GM23338 (cell line): ENCODE results near the gene ABCC9. TPM values are rescaled to one million over a fixed set of nuclear protein-coding genes. Genes with fewer than 3 reads are reported as not detected.

Source experiments
- ATAC-seq: fragments of 200-7000 bp; cut with Tn5 transposase; 3 replicates; pipeline ENCODE4 v1.9.1; 2020
- DNase-seq: peaks from one replicate; pipeline ENCODE4 v3.0.0-alpha.2; 2015; ENCODE audit warnings: low spot score
- H2AFZ ChIP-seq: fragments of 200-600 bp; sonication (generic); 2 replicates; pipeline ENCODE4 v1.8.0; 2016; ENCODE audit warnings: antibody characterized with exemption, mild to moderate bottlenecking, moderate library complexity
- H3F3A ChIP-seq: fragments of 200-600 bp; sonication (generic); replicated peaks from 2 replicates; pipeline ENCODE4 v1.8.0; 2017; ENCODE audit warnings: antibody characterized with exemption, mixed run types, low read depth
- H3K27ac ChIP-seq: fragments of 200-600 bp; sonication (generic); 2 replicates; pipeline ENCODE4 v1.6.1; 2016; ENCODE audit warnings: low read depth
- H3K27me3 ChIP-seq: fragments of 200-600 bp; sonication (generic); 2 replicates; pipeline ENCODE4 v1.8.0; 2016; ENCODE audit warnings: mild to moderate bottlenecking, mixed run types, moderate library complexity; ENCODE audit not compliant: insufficient read depth
- H3K36me3 ChIP-seq: fragments of 200-600 bp; sonication (generic); 2 replicates; pipeline ENCODE4 v1.8.0; 2016; ENCODE audit warnings: mild to moderate bottlenecking; ENCODE audit not compliant: insufficient read depth
- H3K4me1 ChIP-seq: fragments of 200-600 bp; sonication (generic); 2 replicates; pipeline ENCODE4 v1.8.0; 2016; ENCODE audit warnings: mild to moderate bottlenecking, moderate library complexity; ENCODE audit not compliant: insufficient read depth
- H3K4me2 ChIP-seq: fragments of 200-600 bp; sonication (generic); 2 replicates; pipeline ENCODE4 v1.7.1; 2017; ENCODE audit warnings: mixed run types
- H3K4me3 ChIP-seq: fragments of 200-600 bp; sonication (generic); 2 replicates; pipeline ENCODE4 v1.6.1; 2016; ENCODE audit warnings: mixed run types
- H3K79me2 ChIP-seq: fragments of 200-600 bp; sonication (generic); replicated peaks from 2 replicates; pipeline ENCODE4 v1.8.0; 2017; ENCODE audit warnings: mild to moderate bottlenecking; ENCODE audit not compliant: insufficient read depth
- H3K9me2 ChIP-seq: fragments of 200-600 bp; sonication (generic); 2 replicates; pipeline ENCODE4 v1.8.0; 2017; ENCODE audit not compliant: insufficient read depth
- H4K20me1 ChIP-seq: fragments of 200-600 bp; sonication (generic); replicated peaks from 2 replicates; pipeline ENCODE4 v1.8.0; 2017; ENCODE audit warnings: mild to moderate bottlenecking; ENCODE audit not compliant: insufficient read depth
- H3K27ac Mint-ChIP-seq: 2 replicates; pipeline ENCODE4 v1.8.0; 2020; ENCODE audit warnings: inconsistent platforms, mild to moderate bottlenecking, moderate library complexity, mixed read lengths
- H3K27me3 Mint-ChIP-seq: 3 replicates; pipeline ENCODE4 v1.8.0; 2022; ENCODE audit warnings: low read depth, mild to moderate bottlenecking, moderate library complexity, mixed read lengths, inconsistent platforms; ENCODE audit not compliant: insufficient read depth, poor library complexity
- H3K36me3 Mint-ChIP-seq: 3 replicates; pipeline ENCODE4 v1.8.0; 2021; ENCODE audit warnings: low read depth, mild to moderate bottlenecking, inconsistent platforms, moderate library complexity, mixed read lengths
- H3K4me1 Mint-ChIP-seq: 3 replicates; pipeline ENCODE4 v1.8.0; 2020; ENCODE audit warnings: mild to moderate bottlenecking, inconsistent platforms, mixed read lengths
- H3K4me3 Mint-ChIP-seq: 3 replicates; pipeline ENCODE4 v1.8.0; 2021; ENCODE audit warnings: moderate library complexity, mild to moderate bottlenecking, inconsistent platforms, mixed read lengths
- H3K9me3 Mint-ChIP-seq: 3 replicates; pipeline ENCODE4 v1.8.0; 2020; ENCODE audit warnings: moderate library complexity, mild to moderate bottlenecking, inconsistent platforms, mixed read lengths
- CTCF ChIP-seq, 2 experiments: fragments of 200-600 bp in 1 of 2; sonication (generic) in 1 of 2; conservative IDR thresholded peaks; 2 replicates each; pipeline versions ENCODE4 v1.5.1 to v1.6.1; 2016 to 2017; ENCODE audit warnings: antibody characterized with exemption in 2 of 2, low read depth in 2 of 2, mild to moderate bottlenecking in 2 of 2, moderate library complexity in 1 of 2
- ETS1 ChIP-seq: IDR thresholded peaks from 2 replicates; pipeline ENCODE4 v1.6.1; 2016; ENCODE audit warnings: antibody characterized with exemption
- EZH2 ChIP-seq: fragments of 200-600 bp; sonication (generic); IDR thresholded peaks from one replicate; pipeline ENCODE4 v1.8.0; 2017; ENCODE audit warnings: antibody characterized with exemption, mild to moderate bottlenecking, low read depth; ENCODE audit not compliant: unreplicated experiment
- EZH2phosphoT487 ChIP-seq: fragments of 200-600 bp; sonication (generic); IDR thresholded peaks from one replicate; pipeline ENCODE4 v1.8.1; 2018; ENCODE audit warnings: antibody characterized with exemption; ENCODE audit not compliant: unreplicated experiment
- JUNB ChIP-seq: IDR thresholded peaks from one replicate; pipeline ENCODE4 v1.6.1; 2016; ENCODE audit warnings: antibody characterized with exemption; ENCODE audit not compliant: unreplicated experiment
- NANOG ChIP-seq: IDR thresholded peaks from 2 replicates; pipeline ENCODE4 v1.6.1; 2016; ENCODE audit warnings: antibody characterized with exemption, borderline replicate concordance
- POLR2AphosphoS5 ChIP-seq: IDR thresholded peaks from 2 replicates; pipeline ENCODE4 v1.6.1; 2016; ENCODE audit warnings: antibody characterized with exemption, low read depth
- STAT1 ChIP-seq: IDR thresholded peaks from one replicate; pipeline ENCODE4 v1.6.1; 2016; ENCODE audit warnings: antibody characterized with exemption; ENCODE audit not compliant: unreplicated experiment
- ZNF114 ChIP-seq: fragments of 250-450 bp; sonication (Bioruptor Pico); IDR thresholded peaks from 2 replicates; pipeline ENCODE4 v1.5.0; 2020; ENCODE audit warnings: mild to moderate bottlenecking, moderate library complexity
- ZNF331 ChIP-seq: fragments of 250-450 bp; sonication (Bioruptor Pico); IDR thresholded peaks from 2 replicates; pipeline ENCODE4 v1.5.0; 2020; ENCODE audit warnings: low read depth, mild to moderate bottlenecking, moderate library complexity
- polyA plus RNA-seq: library from polyadenylated mRNA; unstranded; fragments of >200 nt; fragmentation: Nextera tagmentation; extraction: Ambion mirVana; gene quantifications from 2 replicates; pipeline ENCODE4 v1.2.1, GENCODE V29; 2016
- total RNA-seq: library from RNA; depleted of rRNA; stranded (reverse); fragments of >200 nt; shearing (Covaris generic); gene quantifications from 2 replicates; pipeline ENCODE4 v1.2.3, GENCODE V29; 2014

ABCC9 gene
- total and polyA plus RNA-seq, 2 experiments from 2014 or later, result not detected

- TF ChIP-seq ETS1, result no peak
- TF ChIP-seq STAT1, result no peak
- TF ChIP-seq CTCF (conservative IDR thresholded peaks at IDR 0.05; ENCODE audit: low read depth in 2 of 2), result no peak
- no peak for TF ChIP-seq EZH2phosphoT487
- TF ChIP-seq NANOG, result no peak
- TF ChIP-seq POLR2AphosphoS5, result no peak
- no peak for TF ChIP-seq EZH2
- no peak for TF ChIP-seq ZNF331 (CRISPR knock-in tag)
Measured at GRCh38 chr12:21837847-21838246, 103.4 kb downstream of the ABCC9 start (continued).

- Mint-ChIP-seq H3K9me3 (no peaks in the 10 kb centered on the region; the same call in 2 of the 3 replicates), H3K27me3 (no peaks in the 10 kb centered on the region), H3K27ac (no peak overlapping the region), H3K4me3 (no peak overlapping the region), H3K36me3 (no peaks in the 10 kb centered on the region), H3K4me1 (no peaks in the 10 kb centered on the region)
- no peak for TF ChIP-seq CTCF (conservative IDR thresholded peaks at IDR 0.05; ENCODE audit: low read depth in 2 of 2)
- no peak for TF ChIP-seq JUNB
- TF ChIP-seq STAT1, result no peak
- no peak for TF ChIP-seq EZH2
- TF ChIP-seq ZNF331 (CRISPR knock-in tag), result no peak
- no peak for TF ChIP-seq POLR2AphosphoS5
- no peak for TF ChIP-seq ZNF114
- ATAC-seq (no peak), DNase-seq (no peak)
- Histone ChIP-seq H4K20me1 (no peaks in the 10 kb centered on the region), H3F3A (no peaks in the 10 kb centered on the region), H3K27me3 (no peaks in the 10 kb centered on the region), H3K79me2 (no peaks in the 10 kb centered on the region), H3K4me2 (no peak overlapping the region), H3K36me3 (no peaks in the 10 kb centered on the region), H3K27ac (no peak overlapping the region), H3K4me3 (no peak overlapping the region), H3K4me1 (no peaks in the 10 kb centered on the region), H3K9me2 (peaks cover 5% of the 10 kb centered on the region), H2AFZ (no peak overlapping the region)
Measured at GRCh38 chr12:21831791-21832344, 109.4 kb downstream of the ABCC9 start.
